ENCODE measurements around the gene ZBTB39.
"Not testable (repeated sequence)": the region's sequence is repeated elsewhere in the genome, so short reads cannot be mapped to it uniquely, and the experiment has no call there.

ZBTB39 gene

DNA sequence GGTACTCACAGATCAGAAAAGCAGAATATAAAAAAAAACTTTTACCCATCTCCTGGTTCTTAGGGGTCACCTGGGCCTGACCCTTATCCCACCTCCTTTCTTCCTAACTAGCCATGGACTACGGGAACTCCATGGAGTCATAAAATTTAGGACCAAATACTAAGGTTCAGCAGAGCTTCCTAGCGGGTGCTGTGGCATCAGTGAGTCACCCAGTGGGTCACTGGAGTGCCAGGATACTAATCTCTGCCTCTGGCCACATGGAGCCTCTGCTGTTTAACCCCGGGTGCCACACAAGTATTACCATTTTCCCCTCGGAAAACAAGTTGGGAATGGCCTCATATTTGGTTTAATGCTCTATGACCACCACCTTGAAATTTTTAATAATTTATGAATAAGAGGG, 6.9 kb downstream of the ZBTB39 start:
- no peak for DNase-seq

DNA sequence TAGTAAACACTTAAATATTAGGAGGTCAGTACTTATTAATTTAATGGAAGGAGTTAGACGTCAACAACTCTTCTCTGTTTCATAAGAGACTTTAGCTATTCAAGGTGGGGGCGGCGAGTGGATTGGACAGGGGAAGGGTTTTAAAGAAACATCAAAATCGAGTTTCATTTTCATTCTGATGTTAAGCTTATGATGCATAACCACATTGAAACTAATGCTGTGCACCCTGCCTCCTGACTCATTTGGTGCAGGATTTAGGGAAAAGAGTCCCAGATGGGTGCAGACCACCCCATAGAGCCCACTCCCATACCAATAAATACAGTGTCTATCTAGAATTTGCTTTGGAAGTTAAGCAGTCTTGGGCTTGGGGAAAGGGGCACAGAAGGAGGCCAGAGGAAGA, 7.4 kb downstream of the ZBTB39 start:
- no peak for DNase-seq

DNA sequence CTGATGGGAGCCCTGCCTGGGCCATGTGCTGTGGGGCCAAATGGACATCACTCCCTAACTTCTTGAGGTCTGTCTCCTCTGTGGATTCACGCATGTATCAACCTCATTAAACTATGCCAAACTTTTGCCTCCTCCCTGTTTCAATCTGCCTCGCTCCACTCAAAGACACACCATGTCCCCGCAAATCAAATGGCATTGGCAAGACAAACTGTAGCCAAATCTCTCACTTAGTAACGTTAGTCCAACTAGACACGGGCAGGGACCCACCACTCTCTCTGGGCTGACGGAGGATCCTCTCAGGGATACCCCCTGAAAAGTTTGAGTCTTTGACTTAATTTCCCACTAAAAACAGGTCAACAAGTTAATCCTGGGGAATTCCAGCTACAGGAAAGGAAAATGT, 8.0 kb downstream of the ZBTB39 start:
- DNase-seq = no peak

- no peak for DNase-seq
These were observed 9.4 kb downstream of the ZBTB39 start for GRCh38 chr12:56996793-56997545.

DNA sequence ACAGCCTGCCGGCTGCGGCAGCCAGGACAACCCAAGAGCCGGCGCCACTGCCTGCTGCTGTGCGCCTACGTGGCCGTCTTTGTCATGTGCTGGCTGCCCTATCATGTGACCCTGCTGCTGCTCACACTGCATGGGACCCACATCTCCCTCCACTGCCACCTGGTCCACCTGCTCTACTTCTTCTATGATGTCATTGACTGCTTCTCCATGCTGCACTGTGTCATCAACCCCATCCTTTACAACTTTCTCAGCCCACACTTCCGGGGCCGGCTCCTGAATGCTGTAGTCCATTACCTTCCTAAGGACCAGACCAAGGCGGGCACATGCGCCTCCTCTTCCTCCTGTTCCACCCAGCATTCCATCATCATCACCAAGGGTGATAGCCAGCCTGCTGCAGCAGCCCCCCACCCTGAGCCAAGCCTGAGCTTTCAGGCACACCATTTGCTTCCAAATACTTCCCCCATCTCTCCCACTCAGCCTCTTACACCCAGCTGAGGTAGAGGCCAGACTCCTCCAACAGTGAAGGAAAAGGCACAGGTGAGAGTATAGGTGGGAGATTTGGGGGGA, 10.3 kb downstream of the ZBTB39 start:
- DNase-seq = no peak

DNA sequence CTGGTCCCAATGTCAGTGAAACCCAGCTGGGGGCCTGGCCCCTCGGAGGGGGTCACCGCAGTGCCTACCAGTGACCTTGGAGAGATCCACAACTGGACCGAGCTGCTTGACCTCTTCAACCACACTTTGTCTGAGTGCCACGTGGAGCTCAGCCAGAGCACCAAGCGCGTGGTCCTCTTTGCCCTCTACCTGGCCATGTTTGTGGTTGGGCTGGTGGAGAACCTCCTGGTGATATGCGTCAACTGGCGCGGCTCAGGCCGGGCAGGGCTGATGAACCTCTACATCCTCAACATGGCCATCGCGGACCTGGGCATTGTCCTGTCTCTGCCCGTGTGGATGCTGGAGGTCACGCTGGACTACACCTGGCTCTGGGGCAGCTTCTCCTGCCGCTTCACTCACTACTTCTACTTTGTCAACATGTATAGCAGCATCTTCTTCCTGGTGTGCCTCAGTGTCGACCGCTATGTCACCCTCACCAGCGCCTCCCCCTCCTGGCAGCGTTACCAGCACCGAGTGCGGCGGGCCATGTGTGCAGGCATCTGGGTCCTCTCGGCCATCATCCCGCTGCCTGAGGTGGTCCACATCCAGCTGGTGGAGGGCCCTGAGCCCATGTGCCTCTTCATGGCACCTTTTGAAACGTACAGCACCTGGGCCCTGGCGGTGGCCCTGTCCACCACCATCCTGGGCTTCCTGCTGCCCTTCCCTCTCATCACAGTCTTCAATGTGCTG, 11.0 kb downstream of the ZBTB39 start:
- no peak for DNase-seq

DNA sequence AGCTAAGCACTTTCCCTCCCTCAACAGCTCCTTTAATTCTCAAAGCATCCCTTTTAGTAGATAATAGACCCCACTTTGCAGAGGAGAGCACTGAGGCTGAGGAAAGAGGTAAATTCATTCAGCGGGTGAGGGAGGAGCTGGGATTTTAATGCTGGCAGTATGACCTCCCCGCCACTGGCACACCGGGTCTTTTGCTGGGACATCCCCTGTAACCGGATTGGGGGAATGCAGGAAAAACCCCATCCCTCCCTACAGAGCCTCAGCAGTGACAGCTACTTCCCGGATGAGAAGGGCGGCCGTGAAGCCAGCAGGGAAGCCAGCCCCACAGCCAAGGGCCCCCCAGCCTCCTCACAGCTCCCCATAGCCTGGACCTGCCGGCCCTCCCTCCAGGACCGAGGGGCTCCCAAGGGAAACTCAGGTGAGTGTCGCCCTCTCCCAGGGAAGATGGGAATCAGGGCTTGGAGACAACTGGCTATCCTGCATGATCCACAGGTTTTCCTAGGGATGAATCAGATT, 12.1 kb downstream of the ZBTB39 start:
- no peak for DNase-seq

- no peak for DNase-seq
These were observed 13.0 kb downstream of the ZBTB39 start for GRCh38 chr12:56993346-56993745.

GRCh38 chr12:56991319-56992246, 14.8 kb downstream of the ZBTB39 start:
- DNase-seq = peak; percentile 34

DNA sequence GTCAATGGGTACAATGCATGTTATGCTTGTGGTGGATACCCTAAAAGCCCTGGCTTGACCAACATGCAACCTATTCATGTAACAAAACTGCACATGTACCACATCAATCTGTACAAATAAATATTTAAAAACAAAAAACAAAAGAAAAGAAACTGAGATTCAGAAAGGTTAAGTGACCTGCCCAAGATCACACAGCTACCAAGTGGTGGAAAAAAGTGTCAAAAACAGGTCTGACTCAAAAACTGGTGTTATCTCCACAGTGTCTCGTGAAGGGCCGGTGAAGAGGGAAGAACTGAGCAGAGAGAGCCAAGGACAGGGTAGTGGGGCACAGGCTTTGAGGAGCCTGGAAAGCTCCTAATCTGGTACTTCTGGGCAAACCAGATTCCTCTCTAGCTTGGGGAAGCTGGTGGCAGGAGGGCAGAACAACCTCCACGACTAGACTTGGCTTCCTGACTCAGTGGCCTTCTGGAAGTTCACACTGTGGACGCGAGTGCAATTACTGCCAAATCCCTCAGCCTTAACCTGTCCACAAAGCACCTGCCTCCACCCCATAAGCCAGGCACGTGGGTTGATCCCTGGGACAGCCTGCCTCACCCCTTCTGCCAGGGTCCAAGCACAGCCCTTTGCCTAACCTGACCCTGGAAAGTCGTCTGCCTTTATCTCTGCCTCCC, 15.6 kb downstream of the ZBTB39 start:
- no peak for DNase-seq

DNA sequence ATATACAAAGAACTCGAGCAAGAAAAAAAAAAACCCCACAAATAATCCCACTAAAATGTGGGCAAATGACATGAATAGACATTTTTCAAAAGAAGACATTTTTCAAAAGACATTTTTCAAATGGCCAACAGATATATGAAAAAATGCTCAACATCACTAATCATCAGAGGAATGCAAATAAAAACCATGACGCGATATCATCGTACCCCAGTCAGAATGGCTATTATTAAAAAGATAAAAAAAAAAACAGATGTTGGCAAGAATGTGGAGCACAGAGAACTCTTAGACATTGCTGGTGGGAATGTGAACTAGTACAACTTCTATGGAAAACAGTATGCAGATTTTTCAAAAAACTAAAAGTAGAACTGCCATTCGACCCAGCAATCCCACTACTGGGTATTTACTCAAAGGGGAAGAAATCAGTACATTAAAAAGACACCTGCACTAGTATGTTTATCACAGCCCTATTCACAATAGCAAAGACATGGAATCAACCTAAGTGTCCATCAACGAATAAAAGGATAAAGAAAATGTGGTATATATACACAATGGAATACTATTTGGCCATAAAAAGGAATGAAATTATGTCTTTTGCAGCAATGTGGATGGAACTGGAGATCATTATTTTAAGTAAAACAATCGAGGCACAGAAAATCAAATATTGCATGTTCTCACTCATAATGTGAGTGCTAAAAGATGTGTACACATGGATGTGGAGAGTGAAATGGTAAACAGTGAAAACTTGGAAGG, 16.3 kb downstream of the ZBTB39 start:
- DNase-seq = no peak

DNA sequence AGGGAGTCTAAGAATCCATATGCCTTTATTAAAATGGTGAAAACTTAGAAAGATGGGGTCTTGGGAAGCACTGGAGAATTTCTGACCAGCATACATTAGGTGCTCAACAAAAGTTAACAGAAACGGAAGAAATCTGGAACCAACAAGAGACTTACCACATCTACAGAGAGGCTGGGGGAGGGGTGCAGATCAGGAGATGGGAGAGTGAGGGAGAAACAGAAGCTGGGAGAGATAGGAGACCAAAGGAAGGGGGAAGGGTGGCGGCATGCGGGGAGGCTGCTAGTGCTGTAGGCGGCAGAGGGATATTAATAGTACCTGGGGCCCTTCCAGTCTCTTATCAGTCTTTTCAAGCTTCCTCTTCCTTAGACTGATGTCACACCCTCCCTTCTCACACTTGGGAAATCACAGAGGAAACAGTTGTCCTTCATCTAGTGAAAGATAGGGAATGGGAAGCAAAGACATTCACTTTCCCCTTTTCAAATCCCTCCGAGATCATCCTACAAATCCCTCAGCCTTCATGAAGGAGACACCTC, 18.1 kb downstream of the ZBTB39 start:
- peak; percentile 44 for DNase-seq

- peak; percentile 65 for DNase-seq
These were observed 18.7 kb downstream of the ZBTB39 start for GRCh38 chr12:56987551-56988053.

- no peak for DNase-seq
These were observed 19.3 kb downstream of the ZBTB39 start for GRCh38 chr12:56987011-56987410.

GRCh38 chr12:56985714-56986113, 20.6 kb downstream of the ZBTB39 start:
- DNase-seq = peak; percentile 82

- no peak for DNase-seq
These were observed 23.0 kb downstream of the ZBTB39 start for GRCh38 chr12:56983386-56983785.

- DNase-seq = not testable (repeated sequence)
These were observed 23.6 kb downstream of the ZBTB39 start for GRCh38 chr12:56982578-56983236.

- DNase-seq = no peak
These were observed 25.3 kb downstream of the ZBTB39 start for GRCh38 chr12:56980941-56981530.

- DNase-seq = no peak
These were observed 26.1 kb downstream of the ZBTB39 start for GRCh38 chr12:56980268-56980667.

GRCh38 chr12:56979628-56980027, 26.7 kb downstream of the ZBTB39 start:
- DNase-seq = no peak

Measured in NCI-H226 (cell line).